ENCODE data around the gene LZIC. TPM values are rescaled to one million over a fixed set of nuclear protein-coding genes. Genes with fewer than 3 reads are reported as not detected.
A peak's percentile ranks its signal among the peaks of the same experiment; 100 is the strongest.
"Not testable (repeated sequence)": the region's sequence is repeated elsewhere in the genome, so short reads cannot be mapped to it uniquely, and the experiment has no call there.

LZIC gene
- total RNA-seq = 10 to 100 TPM; 31.5 to 34.1 TPM
- long read RNA-seq, donor 1, partial matches to known transcripts = 0 of 12 reads
- long read RNA-seq, donor 1, other reads (novel, unspliced or antisense) = 4 of 12 reads
- long read RNA-seq, donor 2, transcript LZIC-201 (8 exons, 945 nt) = major isoform, 13 of 34 reads
- long read RNA-seq, donor 2, transcript LZIC-203 (7 exons, 1,405 nt) = minor isoform, 9 of 34 reads
- long read RNA-seq, donor 2, partial matches to known transcripts = 2 of 34 reads
- long read RNA-seq, donor 2, other reads (novel, unspliced or antisense) = 7 of 34 reads

GRCh38 chr1:9942939-9943788 is at the start of gene LZIC, which contains the start of gene NMNAT1:
Gene LZIC, minus strand, starts transcription at chr1:9943391. Its CDS starts 6,772 bp downstream, at chr1:9936619.
Gene NMNAT1, plus strand, starts transcription at chr1:9943475. Its CDS starts 28,599 bp downstream, at chr1:9972074.
- peak; percentile 98 for DNase-seq (ENCODE audit: low spot score)
- intact Hi-C loops (cut with DNase I) = no loop called here

GRCh38 chr1:9992910-9993309 is 49.7 kb upstream of the LZIC start:
- no peak for DNase-seq (ENCODE audit: low spot score)
- intact Hi-C loops (cut with DNase I) = no loop called here

DNA sequence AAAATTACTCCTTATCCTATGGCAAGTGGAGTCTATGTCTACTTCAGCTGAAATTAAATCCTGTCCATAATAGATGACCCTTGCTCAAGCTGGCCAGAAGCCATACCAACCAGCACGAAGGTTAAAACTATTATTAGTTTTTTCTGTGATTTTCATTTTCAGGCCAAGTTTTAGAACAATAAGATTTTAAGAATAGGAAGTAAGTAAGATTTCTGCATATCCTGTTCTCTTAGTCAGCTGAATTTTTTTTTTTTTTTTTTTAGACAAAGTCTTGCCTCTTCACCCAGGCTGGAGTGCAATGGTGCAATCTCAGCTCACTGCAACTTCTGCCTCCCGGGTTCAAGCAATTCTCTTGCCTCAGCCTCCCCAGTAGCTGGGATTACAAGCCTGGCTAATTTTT is 47.8 kb upstream of the LZIC start:
- intact Hi-C loops (cut with DNase I) = no loop called here
- no peak for DNase-seq (ENCODE audit: low spot score)

DNA sequence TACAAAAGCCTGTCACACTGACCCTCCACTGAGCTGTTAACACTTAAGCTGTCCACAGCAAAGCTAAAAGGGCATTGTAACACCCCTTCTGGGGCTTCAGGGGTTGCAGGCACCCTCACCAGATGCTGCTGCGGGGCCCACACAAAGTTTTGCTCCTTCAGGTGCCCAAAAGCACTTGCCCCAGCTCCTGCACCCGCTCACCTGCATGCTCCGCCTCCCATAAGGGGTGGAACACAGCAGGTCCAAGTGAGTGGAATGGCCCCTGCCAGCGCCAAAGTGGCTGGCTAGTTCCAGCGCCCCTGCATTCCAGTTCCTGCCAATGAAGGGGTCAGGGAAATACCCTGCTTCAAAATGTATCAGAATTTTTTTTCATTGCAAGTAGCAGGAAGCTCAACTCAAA is 46.6 kb upstream of the LZIC start:
- intact Hi-C loops (cut with DNase I) = no loop called here
- no peak for DNase-seq (ENCODE audit: low spot score)

GRCh38 chr1:9985001-9985400 is 41.8 kb upstream of the LZIC start:
- intact Hi-C loops (cut with DNase I) = no loop called here
- DNase-seq (ENCODE audit: low spot score) = no peak

- DNase-seq (ENCODE audit: low spot score) = no peak
- intact Hi-C loops (cut with DNase I) = no loop called here
Measured at GRCh38 chr1:9984253-9984652, 41.1 kb upstream of the LZIC start.

- DNase-seq (ENCODE audit: low spot score) = no peak
- intact Hi-C loops (cut with DNase I) = loop anchor here in 1 of 2 donors (5.0 kb wide), 1 partner anchor 1511 kb away; no protein-coding TSS in a partner anchor
Measured at GRCh38 chr1:9960706-9961562, 17.7 kb upstream of the LZIC start.

GRCh38 chr1:9960011-9960410 is 16.8 kb upstream of the LZIC start:
- no peak for DNase-seq (ENCODE audit: low spot score)
- intact Hi-C loops (cut with DNase I) = loop anchor here in 1 of 2 donors (5.0 kb wide), 1 partner anchor 1512 kb away; no protein-coding TSS in a partner anchor

- intact Hi-C loops (cut with DNase I) = no loop called here
- no peak for DNase-seq (ENCODE audit: low spot score)
Measured at GRCh38 chr1:9957726-9958125, 14.5 kb upstream of the LZIC start.

GRCh38 chr1:9946315-9946714 is 3.1 kb upstream of the LZIC start:
- no peak for DNase-seq (ENCODE audit: low spot score)
- intact Hi-C loops (cut with DNase I) = no loop called here

- intact Hi-C loops (cut with DNase I) = no loop called here
- no peak for DNase-seq (ENCODE audit: low spot score)
Measured at GRCh38 chr1:9942399-9942938, 722 bp downstream of the LZIC start.

- no peak for DNase-seq (ENCODE audit: low spot score)
- intact Hi-C loops (cut with DNase I) = loop anchor here in 1 of 2 donors (10.0 kb wide), 1 partner anchor 55 kb away; no protein-coding TSS in a partner anchor
Measured at GRCh38 chr1:9929431-9930385, 13.5 kb downstream of the LZIC start.

DNA sequence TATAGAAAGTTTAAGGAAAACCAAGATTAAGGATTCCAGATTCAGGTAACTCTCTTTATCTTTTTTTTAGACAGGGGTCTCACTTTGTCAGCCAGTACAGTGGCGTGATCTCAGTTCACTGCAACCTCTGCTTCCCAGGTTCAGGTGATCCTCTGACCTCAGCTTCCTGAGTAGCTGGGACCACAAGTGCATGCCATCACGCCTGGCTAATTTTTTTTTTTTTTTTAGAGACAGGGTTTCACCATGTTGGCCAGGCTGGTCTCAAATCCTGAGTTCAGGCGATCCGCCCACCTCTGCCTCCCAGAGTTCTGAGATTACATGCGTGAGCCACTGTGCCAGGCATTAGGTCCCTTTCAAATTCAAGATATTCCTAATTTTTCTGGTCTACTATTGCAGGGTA is 15.9 kb downstream of the LZIC start:
- no peak for DNase-seq (ENCODE audit: low spot score)
- intact Hi-C loops (cut with DNase I) = loop anchor here in 1 of 2 donors (10.0 kb wide), 1 partner anchor 52 kb away; no protein-coding TSS in a partner anchor

- intact Hi-C loops (cut with DNase I) = loop anchor here in 1 of 2 donors (10.0 kb wide), 1 partner anchor 48 kb away; no protein-coding TSS in a partner anchor
- no peak for DNase-seq (ENCODE audit: low spot score)
Measured at GRCh38 chr1:9922342-9922741, 20.8 kb downstream of the LZIC start.

GRCh38 chr1:9920606-9921005 is 22.6 kb downstream of the LZIC start:
- no peak for DNase-seq (ENCODE audit: low spot score)
- intact Hi-C loops (cut with DNase I) = loop anchor here (2.0 to 10.0 kb wide), 2 partner anchors 46 to 486 kb away; no protein-coding TSS in a partner anchor

GRCh38 chr1:9917901-9918300 is 25.3 kb downstream of the LZIC start:
- intact Hi-C loops (cut with DNase I) = no loop called here
- DNase-seq (ENCODE audit: low spot score) = no peak

DNA sequence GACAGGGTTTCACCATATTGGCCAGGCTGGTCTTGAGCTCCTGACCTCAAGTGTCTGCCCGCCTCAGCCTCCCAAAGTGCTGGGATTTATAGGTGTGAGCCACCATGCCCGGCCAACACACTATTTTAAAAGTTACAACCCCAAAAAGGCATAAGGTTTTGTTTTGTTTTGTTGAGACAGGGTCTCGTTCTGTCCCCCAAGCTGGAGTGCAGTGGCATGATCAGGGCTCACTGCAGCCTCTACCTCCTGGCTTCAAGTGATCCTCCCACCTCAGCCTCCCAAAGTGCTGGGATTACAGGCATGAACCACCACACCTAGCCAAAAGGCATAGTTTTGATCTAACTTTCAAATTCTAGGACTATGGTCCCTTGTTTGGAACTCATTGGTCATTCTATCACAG is 25.7 kb downstream of the LZIC start:
- intact Hi-C loops (cut with DNase I); DNase-seq (ENCODE audit: low spot score): not testable (repeated sequence)

DNA sequence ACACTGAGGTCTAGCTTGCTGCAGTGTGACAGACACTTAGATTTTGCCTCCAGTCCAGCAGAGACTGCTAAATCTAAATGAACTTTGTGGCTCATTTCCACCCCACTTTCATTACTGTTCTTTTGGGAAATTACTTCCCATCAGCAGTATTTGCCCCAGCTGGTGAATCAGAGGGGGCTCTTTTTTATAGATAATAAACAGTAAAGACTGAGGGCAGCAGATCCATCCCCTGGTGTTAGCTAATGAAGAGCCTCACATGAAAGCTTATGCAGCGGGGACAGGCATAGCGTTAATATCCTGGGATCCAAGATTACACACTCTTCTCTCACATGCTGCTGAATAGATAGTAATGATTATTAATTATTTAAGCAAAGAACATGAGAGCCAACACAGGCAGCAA is 26.7 kb downstream of the LZIC start:
- intact Hi-C loops (cut with DNase I) = no loop called here
- DNase-seq (ENCODE audit: low spot score) = no peak
